GM12872 (cell line): ENCODE results near the gene DNAH3.

Source experiments
- CTCF ChIP-seq: IDR thresholded peaks from 3 replicates; pipeline ENCODE4 v1.5.1; 2011; ENCODE audit warnings: low read depth, mild to moderate bottlenecking, low read length, moderate library complexity; ENCODE audit not compliant: insufficient read depth

DNAH3 gene

GRCh38 chr16:20911361-20911760 is 239.3 kb downstream of the DNAH3 start:
- TF ChIP-seq CTCF, result no peak

DNA sequence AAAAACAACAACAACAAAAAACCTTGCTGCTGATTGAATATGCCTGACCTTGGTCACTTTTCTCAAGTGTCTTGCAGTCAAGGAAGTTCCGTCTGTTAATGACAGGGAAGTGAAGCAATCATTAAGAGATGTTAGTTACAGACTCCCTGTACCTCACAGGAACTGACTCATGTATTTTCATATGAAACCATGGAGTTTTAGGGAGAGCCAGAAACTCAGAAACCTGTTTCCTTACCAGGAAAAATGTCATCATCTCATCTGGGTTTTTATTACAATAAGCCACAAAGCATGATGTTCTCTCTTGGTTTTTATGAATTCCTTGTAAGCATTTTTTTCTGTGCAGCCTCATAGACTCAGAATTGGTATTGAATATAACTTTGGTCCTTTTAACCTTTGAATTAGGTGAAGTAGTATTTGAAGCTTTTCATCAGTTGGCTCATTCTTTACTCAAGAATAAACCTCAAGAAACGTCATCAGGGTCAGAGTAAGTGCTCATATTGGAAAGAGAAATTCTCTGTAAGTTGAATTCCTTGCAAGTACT is 239.8 kb downstream of the DNAH3 start:
- TF ChIP-seq CTCF, result no peak

DNA sequence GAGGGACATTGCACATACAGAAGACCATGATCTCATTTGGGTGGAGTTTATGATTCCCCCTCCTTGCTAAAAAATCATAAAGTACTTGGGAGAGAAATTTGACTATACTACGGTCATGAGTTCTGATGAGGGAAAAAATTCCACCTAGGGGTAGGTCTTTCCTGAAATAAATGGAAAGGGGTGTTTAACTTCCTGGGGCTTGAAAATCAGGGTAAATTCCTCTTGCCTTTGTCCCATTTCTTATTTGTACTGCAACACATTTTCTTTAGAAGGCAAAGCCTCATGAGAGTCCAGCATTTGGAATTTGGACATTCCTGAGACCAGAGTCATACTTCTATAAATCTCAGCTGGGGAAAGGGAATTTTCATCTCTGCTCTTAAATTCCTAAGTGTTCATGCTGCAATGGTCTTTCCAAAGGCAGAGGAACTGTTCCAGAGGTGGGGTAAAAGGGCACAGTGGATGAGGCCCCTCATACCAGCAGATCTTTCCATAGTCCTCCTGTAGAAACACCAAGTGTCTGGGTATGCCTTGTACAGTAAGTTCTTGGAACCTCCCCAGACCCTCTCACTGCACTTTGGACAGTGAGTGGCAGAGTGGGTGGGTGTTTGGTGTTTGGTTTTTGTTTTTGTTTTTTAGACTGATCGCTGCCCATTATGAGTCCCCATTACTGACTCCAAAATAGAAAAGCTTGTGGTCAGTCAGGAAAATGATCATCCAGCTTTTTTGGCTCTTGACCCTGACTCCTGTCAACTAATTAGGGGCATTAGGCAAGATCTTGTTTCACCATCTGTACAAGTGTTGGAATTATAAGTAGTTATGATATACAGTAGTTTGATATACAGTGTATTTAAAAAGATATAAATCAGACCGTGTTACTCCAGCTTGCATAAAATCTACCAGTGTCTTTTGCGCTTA is 244.0 kb downstream of the DNAH3 start:
- no peak for TF ChIP-seq CTCF

- no peak for TF ChIP-seq CTCF
Observed at GRCh38 chr16:20905576-20905975, 245.1 kb downstream of the DNAH3 start.

- TF ChIP-seq CTCF, result no peak
Observed at GRCh38 chr16:20904507-20905081, 246.1 kb downstream of the DNAH3 start.

GRCh38 chr16:20903899-20904506 is 246.6 kb downstream of the DNAH3 start:
- no peak for TF ChIP-seq CTCF
